Mucosa of descending colon (tissue), 3 donors: Measurements from ENCODE around the gene FKBP10. TPM values are rescaled to one million over a fixed set of nuclear protein-coding genes. Genes with fewer than 3 reads are reported as not detected.
A peak's percentile ranks its signal among the peaks of the same experiment; 100 is the strongest.

Experiments
- ATAC-seq: fragments of 200-7000 bp; cut with Tn5 transposase; one replicate; pipeline ENCODE4 v1.9.1; 2020; ENCODE audit warnings: mild to moderate bottlenecking, moderate library complexity
- DNase-seq, 3 donors: peaks; one replicate each; pipeline ENCODE4 v3.0.0-alpha.2; 2020
- H3K36me3 ChIP-seq: fragments of 200-600 bp; one replicate; pipeline ENCODE4 v1.8.0; 2021; ENCODE audit warnings: low read depth, mild to moderate bottlenecking
- H3K4me1 ChIP-seq: fragments of 200-600 bp; one replicate; pipeline ENCODE4 v1.8.0; 2021; ENCODE audit warnings: low read depth, mild to moderate bottlenecking
- H3K4me3 ChIP-seq: fragments of 200-600 bp; one replicate; pipeline ENCODE4 v1.8.0; 2021; ENCODE audit warnings: mild to moderate bottlenecking
- H3K9me3 ChIP-seq: fragments of 200-600 bp; one replicate; pipeline ENCODE4 v1.8.0; 2021; ENCODE audit warnings: mild to moderate bottlenecking
- intact Hi-C, 2 donors: fragments of 100-400 bp; cut with DNase I in 1 of 2; cut with micrococcal nuclease in 1 of 2; formaldehyde crosslinking; loops; one replicate each; pipeline versions ENCODE4 v1.11.0 to v1.11.1; 2022; cut with DNase I, micrococcal nuclease
- total RNA-seq, 3 donors: library from RNA; stranded (reverse); fragmentation: NEBNext Ultra II Directional in 2 of 3; extraction: Animal tissue kit (Norgen Biotek cat#: 25700) in 2 of 3; gene quantifications; one replicate each; pipeline versions ENCODE4 v1.2.1 to v1.2.4, GENCODE V29; 2021 to 2023
- TF ChIP-seq, protein P1 (sequence below): fragments of 200-600 bp; IDR thresholded peaks from one replicate; pipeline ENCODE4 v1.8.0; 2022; ENCODE audit warnings: antibody characterized with exemption, mild to moderate bottlenecking
- donor health status: DM: no; HTN: no; CAD: no; lungs with moderate emphysema.
- donor health status: DM: no; HTN: no; CAD: no.
- donor health status: DM: no; HTN: yes; CAD: no.

Gene FKBP10
- total RNA-seq, 3 donors from 2014 or later: 5.7 to 32.7 (median 18.6) TPM

GRCh38 chr17:41806685-41807445 is 5.9 kb upstream of the FKBP10 start:
- Histone ChIP-seq H3K9me3 (no peaks in the 10 kb centered on the region), H3K36me3 (no peaks in the 10 kb centered on the region), H3K4me1 (peaks cover 35% of the 10 kb centered on the region), H3K4me3 (no peak overlapping the region)
- ATAC-seq (peak; percentile 83), DNase-seq (peak in 2 of 3 donors; percentile 64 to 78)
- TF ChIP-seq, protein P1, sequence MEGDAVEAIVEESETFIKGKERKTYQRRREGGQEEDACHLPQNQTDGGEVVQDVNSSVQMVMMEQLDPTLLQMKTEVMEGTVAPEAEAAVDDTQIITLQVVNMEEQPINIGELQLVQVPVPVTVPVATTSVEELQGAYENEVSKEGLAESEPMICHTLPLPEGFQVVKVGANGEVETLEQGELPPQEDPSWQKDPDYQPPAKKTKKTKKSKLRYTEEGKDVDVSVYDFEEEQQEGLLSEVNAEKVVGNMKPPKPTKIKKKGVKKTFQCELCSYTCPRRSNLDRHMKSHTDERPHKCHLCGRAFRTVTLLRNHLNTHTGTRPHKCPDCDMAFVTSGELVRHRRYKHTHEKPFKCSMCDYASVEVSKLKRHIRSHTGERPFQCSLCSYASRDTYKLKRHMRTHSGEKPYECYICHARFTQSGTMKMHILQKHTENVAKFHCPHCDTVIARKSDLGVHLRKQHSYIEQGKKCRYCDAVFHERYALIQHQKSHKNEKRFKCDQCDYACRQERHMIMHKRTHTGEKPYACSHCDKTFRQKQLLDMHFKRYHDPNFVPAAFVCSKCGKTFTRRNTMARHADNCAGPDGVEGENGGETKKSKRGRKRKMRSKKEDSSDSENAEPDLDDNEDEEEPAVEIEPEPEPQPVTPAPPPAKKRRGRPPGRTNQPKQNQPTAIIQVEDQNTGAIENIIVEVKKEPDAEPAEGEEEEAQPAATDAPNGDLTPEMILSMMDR: no peak
- intact Hi-C loops: no loop called here

DNA sequence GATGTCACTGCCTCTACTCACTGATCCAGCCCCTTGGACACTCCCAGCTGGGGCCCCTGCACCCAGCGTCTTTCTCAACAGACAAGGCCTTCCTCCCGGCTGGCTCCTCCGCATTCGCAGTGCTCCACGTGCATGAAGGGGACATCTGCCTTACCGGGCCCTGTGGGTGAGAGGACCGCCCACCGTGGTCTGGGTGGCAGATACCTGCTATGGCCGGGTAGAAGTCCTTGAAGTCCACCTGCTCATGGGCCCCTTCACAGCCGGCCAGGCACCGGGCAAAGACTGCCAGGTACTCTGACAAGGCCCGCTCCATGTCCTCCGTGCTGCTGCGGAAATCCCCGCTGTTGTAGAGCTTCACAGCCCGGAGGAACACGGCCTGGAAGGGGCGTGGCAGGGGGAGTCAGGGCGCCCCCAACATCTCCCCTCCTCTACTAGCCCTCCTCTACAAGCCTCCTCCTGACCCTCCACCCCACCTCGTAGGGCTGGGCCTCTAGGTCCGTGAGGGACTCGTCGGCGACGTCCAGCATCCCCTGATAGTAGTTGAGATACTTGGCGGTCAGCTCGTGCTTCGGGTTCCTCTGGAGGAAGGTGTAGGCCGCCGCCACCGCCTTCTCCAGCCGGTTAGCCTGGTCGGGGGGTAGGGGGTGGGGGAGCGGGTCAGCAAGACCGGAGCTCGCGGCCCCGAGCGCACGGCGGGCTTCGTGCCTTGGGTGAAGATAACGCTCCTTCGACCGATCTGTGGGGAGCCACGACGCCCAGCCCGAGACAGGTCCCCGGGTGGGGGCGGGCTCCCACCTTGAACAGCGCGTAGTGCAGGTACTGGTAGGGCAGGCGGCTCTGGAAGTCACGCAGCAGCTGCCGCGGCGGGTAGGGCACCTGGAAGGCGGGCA is 1.9 kb upstream of the FKBP10 start:
- TF ChIP-seq, protein P1: no peak
- no peaks in the 10 kb centered on the region for H3K9me3 ChIP-seq
- H3K36me3 ChIP-seq: no peaks in the 10 kb centered on the region
- intact Hi-C loops: no loop called here
- peak; percentile 35 for ATAC-seq
- DNase-seq: peak in 2 of 3 donors; percentile 32 to 64
- H3K4me3 ChIP-seq: peak overlapping the region; percentile 35
- peaks cover 40% of the 10 kb centered on the region for H3K4me1 ChIP-seq

DNA sequence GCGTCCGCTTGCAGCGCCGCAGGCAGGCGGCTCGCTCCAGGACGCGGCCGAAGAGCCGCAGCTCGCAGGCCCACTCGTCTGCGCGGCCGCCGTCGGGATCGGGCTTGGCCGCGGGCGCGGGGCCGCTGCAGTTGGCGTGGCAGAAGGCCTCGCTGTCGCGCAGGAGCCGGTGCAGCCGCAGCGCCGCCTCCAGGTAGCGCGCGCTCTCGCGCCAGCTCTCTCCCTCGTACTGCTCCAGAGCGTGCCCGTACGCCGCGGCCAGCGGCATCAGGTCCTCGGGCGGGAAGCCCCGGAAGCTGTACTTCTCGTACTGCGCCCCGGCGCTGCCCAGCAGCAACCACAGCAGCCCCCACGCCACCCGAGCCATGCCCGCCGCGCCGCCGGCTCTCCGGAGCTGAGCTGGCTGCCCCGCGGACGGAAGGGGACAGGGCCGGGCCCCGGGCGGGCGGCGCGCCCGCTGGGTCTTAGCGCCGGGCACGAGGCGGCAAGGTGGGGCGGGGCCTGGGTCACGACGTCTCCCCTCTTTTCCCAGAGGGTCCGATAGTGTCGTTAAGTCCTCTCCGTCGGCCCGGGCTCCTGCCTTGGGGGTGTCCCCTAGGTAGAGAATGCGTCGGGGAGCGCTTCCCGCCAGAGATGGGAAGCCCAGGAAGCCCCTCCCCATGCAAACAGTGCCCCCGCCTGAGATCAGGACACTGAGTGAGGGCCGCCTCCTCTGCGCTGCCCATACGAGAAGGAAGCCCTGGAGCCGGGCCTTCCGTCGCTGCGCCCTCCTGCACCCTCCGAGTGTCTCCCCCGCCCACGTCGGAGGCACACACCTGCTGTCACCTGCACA is 1.0 kb upstream of the FKBP10 start, which contains the start of gene P3H4:
Gene P3H4, minus strand, starts transcription at position 401 of the 832 bp plus-strand sequence. Its CDS starts 34 bp downstream, at position 367.
- Histone ChIP-seq H3K4me3 (peak within 1 kb of the TSS; percentile 35), H3K4me1 (peaks cover 35% of the 10 kb centered on the region), H3K36me3 (no peaks in the 10 kb centered on the region), H3K9me3 (no peaks in the 10 kb centered on the region)
- peak; percentile 89 for ATAC-seq
- DNase-seq: peak; percentile 86 to 90 (median 87)
- intact Hi-C loops: no loop called here
- TF ChIP-seq, protein P1: peak; percentile 86

DNA sequence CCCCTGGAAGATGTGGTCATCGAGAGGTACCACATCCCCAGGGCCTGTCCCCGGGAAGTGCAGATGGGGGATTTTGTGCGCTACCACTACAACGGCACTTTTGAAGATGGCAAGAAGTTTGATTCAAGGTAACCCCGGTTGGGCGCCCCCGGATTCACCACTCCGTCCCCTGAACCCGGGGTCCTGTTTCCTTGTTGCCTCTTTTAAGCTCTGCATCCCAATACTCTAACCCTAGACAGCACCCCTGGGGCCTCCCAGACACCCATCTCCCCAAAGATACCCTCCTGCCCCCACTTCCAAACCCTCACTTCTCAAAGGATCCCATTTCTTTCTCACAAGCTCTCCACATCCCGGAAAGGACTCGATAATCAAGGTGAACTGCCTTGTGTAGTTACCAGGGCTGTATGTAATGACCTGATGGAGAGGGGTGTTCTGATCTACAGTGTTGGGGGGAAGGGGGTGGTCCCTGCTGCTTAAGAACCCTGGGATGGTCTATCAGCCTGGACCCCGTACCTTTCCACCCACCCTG is 412 bp downstream of the FKBP10 start:
- ATAC-seq (no peak), DNase-seq (no peak)
- H3K4me1 ChIP-seq: peaks cover 23% of the 10 kb centered on the region
- intact Hi-C loops: no loop called here
- no peaks in the 10 kb centered on the region for H3K36me3 ChIP-seq
- H3K9me3 ChIP-seq: no peaks in the 10 kb centered on the region
- H3K4me3 ChIP-seq: no peak overlapping the region
- TF ChIP-seq, protein P1: no peak

DNA sequence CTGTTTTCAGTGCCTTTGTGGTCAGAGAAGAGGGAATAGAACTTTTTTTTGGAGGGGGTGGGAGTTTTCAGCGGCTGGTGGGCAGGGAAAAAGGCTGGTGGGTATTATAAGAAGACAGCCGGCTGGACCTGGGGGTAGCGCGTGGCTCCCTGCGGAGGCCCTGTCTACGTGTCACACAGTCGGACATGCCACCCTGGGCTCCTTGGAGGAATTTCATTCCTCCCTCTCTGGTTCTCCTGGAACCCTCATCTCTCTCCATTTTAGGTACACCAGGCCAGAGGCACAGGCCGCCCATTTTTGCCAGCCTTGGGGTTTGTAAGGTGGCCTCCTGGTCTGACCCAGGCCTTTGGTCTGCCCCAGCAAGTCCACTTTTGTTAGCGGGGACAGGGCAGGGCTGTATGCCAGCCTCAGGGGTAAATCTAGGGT is 908 bp downstream of the FKBP10 start:
- no peak overlapping the region for H3K4me3 ChIP-seq
- no peaks in the 10 kb centered on the region for H3K9me3 ChIP-seq
- TF ChIP-seq, protein P1: no peak
- H3K36me3 ChIP-seq: no peaks in the 10 kb centered on the region
- H3K4me1 ChIP-seq: peaks cover 22% of the 10 kb centered on the region
- intact Hi-C loops: no loop called here
- ATAC-seq (no peak), DNase-seq (no peak)
